ENCODE data around the gene CDH4.

Gene CDH4

GRCh38 chr20:61457725-61458124 is 205.7 kb downstream of the CDH4 start:
- Histone ChIP-seq H3K4me1 (ENCODE audit: insufficient read depth, low read length) (no peaks in the 10 kb centered on the region), H3K27ac (ENCODE audit: low read depth, low read length) (no peak overlapping the region), H3K9me3 (ENCODE audit: low read length) (no peaks in the 10 kb centered on the region), H3K36me3 (ENCODE audit: insufficient read depth, low read length) (no peaks in the 10 kb centered on the region), H3K4me3 (ENCODE audit: low read depth in 1 of 2, low read length in 2 of 2) (no peak overlapping the region), H3K9ac (ENCODE audit: low read length) (no peak overlapping the region), H3K27me3 (ENCODE audit: control insufficient read depth in 1 of 2, insufficient read depth in 2 of 2, low read length in 2 of 2) (no peaks in the 10 kb centered on the region)

GRCh38 chr20:61458146-61458746 is 206.2 kb downstream of the CDH4 start:
- H3K27me3 ChIP-seq (ENCODE audit: control insufficient read depth in 1 of 2, insufficient read depth in 2 of 2, low read length in 2 of 2), result no peaks in the 10 kb centered on the region
- H3K27ac ChIP-seq (ENCODE audit: low read depth, low read length), result no peak overlapping the region
- H3K4me3 ChIP-seq (ENCODE audit: low read depth in 1 of 2, low read length in 2 of 2), result no peak overlapping the region
- no peaks in the 10 kb centered on the region for H3K9me3 ChIP-seq (ENCODE audit: low read length)
- H3K36me3 ChIP-seq (ENCODE audit: insufficient read depth, low read length), result no peaks in the 10 kb centered on the region
- no peaks in the 10 kb centered on the region for H3K4me1 ChIP-seq (ENCODE audit: insufficient read depth, low read length)
- no peak overlapping the region for H3K9ac ChIP-seq (ENCODE audit: low read length)

- no peak overlapping the region for H3K9ac ChIP-seq (ENCODE audit: low read length)
- H3K4me1 ChIP-seq (ENCODE audit: insufficient read depth, low read length), result no peaks in the 10 kb centered on the region
- no peaks in the 10 kb centered on the region for H3K27me3 ChIP-seq (ENCODE audit: control insufficient read depth in 1 of 2, insufficient read depth in 2 of 2, low read length in 2 of 2)
- H3K4me3 ChIP-seq (ENCODE audit: low read depth in 1 of 2, low read length in 2 of 2), result no peak overlapping the region
- H3K9me3 ChIP-seq (ENCODE audit: low read length), result no peaks in the 10 kb centered on the region
- H3K36me3 ChIP-seq (ENCODE audit: insufficient read depth, low read length), result no peaks in the 10 kb centered on the region
- H3K27ac ChIP-seq (ENCODE audit: low read depth, low read length), result no peak overlapping the region
Observed at GRCh38 chr20:61459266-61459665, 207.2 kb downstream of the CDH4 start.

DNA sequence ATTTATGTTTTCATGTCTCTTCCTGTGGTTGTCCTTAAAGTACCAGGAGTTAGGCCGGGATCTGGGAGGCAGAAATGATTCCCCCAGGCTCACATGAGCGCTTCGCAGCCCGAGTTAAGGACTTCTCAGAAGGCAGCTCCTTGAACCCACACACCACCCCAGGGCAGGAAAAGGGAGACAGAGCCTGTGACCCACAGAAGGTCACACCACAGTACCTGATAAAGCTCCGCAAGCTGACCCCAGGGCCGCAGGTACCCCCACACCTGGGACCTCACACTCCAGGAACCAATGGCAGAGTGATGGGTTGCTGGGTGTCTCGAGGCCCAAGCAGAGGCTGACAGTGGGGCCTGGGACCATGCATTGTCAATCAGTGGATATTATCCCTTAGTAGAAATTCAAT is 207.6 kb downstream of the CDH4 start:
- Histone ChIP-seq H3K4me3 (ENCODE audit: low read depth in 1 of 2, low read length in 2 of 2) (no peak overlapping the region), H3K36me3 (ENCODE audit: insufficient read depth, low read length) (no peaks in the 10 kb centered on the region), H3K27me3 (ENCODE audit: control insufficient read depth in 1 of 2, insufficient read depth in 2 of 2, low read length in 2 of 2) (no peaks in the 10 kb centered on the region), H3K9ac (ENCODE audit: low read length) (no peak overlapping the region), H3K27ac (ENCODE audit: low read depth, low read length) (no peak overlapping the region), H3K9me3 (ENCODE audit: low read length) (no peaks in the 10 kb centered on the region), H3K4me1 (ENCODE audit: insufficient read depth, low read length) (no peaks in the 10 kb centered on the region)

DNA sequence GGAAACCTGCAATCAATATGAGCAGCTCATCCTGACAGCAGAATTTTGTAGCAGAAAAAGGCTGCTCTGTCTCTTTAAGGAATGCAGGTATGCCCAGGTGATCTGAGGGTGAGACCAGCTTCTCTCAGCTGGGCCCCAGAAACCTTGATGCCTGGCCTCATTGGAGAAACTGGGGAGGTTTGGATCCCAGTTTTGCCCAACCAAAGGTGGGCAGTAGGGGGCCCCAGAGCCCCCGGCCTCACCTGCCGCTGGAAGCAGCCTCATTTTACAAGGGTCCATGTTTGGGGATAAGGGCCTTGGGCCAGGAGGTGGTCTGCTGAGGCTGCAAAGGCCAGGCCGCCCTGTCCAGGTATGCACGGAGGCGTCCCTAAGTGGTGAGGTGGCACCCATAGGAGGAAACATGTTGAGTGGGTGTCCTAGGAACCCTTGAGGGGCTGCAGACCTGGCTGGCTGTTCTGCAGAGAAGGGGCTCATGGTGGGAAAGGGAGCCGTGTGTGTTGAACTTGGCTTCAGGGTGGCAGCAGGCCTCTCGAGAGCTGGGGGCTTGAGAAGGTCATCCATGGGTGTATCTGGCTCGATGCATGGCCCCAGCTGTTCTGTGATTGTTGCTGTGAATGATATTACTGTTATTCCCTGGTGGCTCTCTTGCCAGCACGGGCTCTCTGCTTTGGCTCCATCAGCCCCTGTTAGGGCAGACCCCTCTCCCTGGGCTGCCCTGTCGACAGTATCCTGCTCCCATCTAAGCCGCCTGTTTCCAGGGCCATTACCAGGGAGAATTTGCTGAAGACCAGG is 208.4 kb downstream of the CDH4 start:
- Histone ChIP-seq H3K27me3 (ENCODE audit: control insufficient read depth in 1 of 2, insufficient read depth in 2 of 2, low read length in 2 of 2) (no peaks in the 10 kb centered on the region), H3K4me3 (ENCODE audit: low read depth in 1 of 2, low read length in 2 of 2) (no peak overlapping the region), H3K9me3 (ENCODE audit: low read length) (no peaks in the 10 kb centered on the region), H3K27ac (ENCODE audit: low read depth, low read length) (no peak overlapping the region), H3K9ac (ENCODE audit: low read length) (no peak overlapping the region), H3K36me3 (ENCODE audit: insufficient read depth, low read length) (no peaks in the 10 kb centered on the region), H3K4me1 (ENCODE audit: insufficient read depth, low read length) (no peaks in the 10 kb centered on the region)

DNA sequence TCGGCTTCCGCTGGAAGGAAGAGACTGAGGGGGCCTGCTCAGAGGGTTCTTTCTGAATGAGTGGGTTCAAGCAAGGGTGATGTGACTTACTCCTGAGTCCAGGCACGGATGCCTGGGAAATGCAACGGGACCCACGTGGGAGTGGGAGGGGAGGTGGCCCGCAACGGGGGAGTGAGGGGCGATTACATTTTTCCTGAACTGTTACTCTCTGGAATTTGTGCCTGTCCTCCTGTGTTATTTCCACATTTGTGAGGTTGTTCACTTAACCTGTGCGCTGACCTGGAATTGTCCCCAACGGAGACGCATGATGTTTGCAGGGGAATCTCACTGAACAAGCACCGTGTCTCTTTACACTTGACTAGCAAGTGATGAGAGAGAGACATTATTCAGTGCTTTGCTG is 209.4 kb downstream of the CDH4 start:
- Histone ChIP-seq H3K4me3 (ENCODE audit: low read depth in 1 of 2, low read length in 2 of 2) (no peak overlapping the region), H3K36me3 (ENCODE audit: insufficient read depth, low read length) (no peaks in the 10 kb centered on the region), H3K9ac (ENCODE audit: low read length) (no peak overlapping the region), H3K4me1 (ENCODE audit: insufficient read depth, low read length) (no peaks in the 10 kb centered on the region), H3K27ac (ENCODE audit: low read depth, low read length) (no peak overlapping the region), H3K9me3 (ENCODE audit: low read length) (no peaks in the 10 kb centered on the region), H3K27me3 (ENCODE audit: control insufficient read depth in 1 of 2, insufficient read depth in 2 of 2, low read length in 2 of 2) (no peaks in the 10 kb centered on the region)

DNA sequence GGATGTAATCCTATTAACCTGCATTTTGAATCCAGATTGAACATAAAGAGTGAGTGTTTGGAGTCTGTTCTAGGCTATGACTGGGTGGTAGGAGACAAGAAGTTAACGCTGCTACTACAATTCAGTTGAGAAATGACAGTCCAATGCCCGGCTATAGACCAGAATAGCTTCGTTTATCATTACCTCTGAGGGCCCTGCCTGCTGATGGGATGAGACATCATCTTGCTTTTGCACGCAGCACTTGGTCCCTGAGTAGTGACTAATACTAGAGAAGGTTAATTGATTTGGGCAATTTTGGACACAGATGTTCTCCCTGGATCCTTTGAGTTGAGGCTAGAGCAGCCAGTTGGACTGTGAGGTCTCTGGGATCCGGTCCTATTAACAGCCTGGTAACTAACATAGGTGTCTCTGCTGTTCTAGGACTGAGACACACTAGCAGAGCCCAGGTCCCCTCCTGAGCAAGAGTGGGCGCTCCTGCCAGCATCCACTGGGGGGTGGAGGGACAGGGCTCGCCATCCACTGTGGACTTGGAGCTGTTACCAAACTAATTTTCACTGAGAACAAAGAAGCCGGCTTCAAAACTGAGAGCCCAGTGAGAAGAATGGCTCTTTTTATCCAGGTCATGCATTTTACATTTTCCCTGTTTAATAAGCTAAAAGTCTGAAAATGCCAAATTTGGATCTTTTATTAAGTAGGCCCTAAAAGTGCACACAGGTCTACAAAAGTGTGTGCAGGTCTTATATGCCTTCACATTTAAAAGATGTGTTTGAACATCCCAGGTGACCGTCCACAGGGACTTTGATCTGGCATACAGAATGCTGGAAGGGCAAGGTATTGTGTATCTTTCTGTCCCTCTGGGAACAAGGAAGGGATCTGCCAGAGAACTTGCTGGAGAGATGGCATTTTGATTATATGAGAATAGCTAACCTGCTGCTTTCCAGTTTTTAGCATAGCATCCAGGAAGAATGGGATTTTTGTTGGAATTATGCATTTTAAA is 212.5 kb downstream of the CDH4 start:
- no peaks in the 10 kb centered on the region for H3K4me1 ChIP-seq (ENCODE audit: insufficient read depth, low read length)
- no peaks in the 10 kb centered on the region for H3K36me3 ChIP-seq (ENCODE audit: insufficient read depth, low read length)
- H3K27ac ChIP-seq (ENCODE audit: low read depth, low read length), result no peak overlapping the region
- no peak overlapping the region for H3K9ac ChIP-seq (ENCODE audit: low read length)
- no peaks in the 10 kb centered on the region for H3K9me3 ChIP-seq (ENCODE audit: low read length)
- H3K4me3 ChIP-seq (ENCODE audit: low read depth in 1 of 2, low read length in 2 of 2), result no peak overlapping the region
- no peaks in the 10 kb centered on the region for H3K27me3 ChIP-seq (ENCODE audit: control insufficient read depth in 1 of 2, insufficient read depth in 2 of 2, low read length in 2 of 2)

- no peaks in the 10 kb centered on the region for H3K36me3 ChIP-seq (ENCODE audit: insufficient read depth, low read length)
- no peak overlapping the region for H3K9ac ChIP-seq (ENCODE audit: low read length)
- no peak overlapping the region for H3K27ac ChIP-seq (ENCODE audit: low read depth, low read length)
- no peak overlapping the region for H3K4me3 ChIP-seq (ENCODE audit: low read depth in 1 of 2, low read length in 2 of 2)
- no peaks in the 10 kb centered on the region for H3K4me1 ChIP-seq (ENCODE audit: insufficient read depth, low read length)
- H3K9me3 ChIP-seq (ENCODE audit: low read length), result no peaks in the 10 kb centered on the region
- H3K27me3 ChIP-seq (ENCODE audit: control insufficient read depth in 1 of 2, insufficient read depth in 2 of 2, low read length in 2 of 2), result peaks cover 0 to 7% of the 10 kb centered on the region in 2 donors
Observed at GRCh38 chr20:61475729-61476128, 223.7 kb downstream of the CDH4 start.

GRCh38 chr20:61476956-61477355 is 224.9 kb downstream of the CDH4 start:
- Histone ChIP-seq H3K27me3 (ENCODE audit: control insufficient read depth in 1 of 2, insufficient read depth in 2 of 2, low read length in 2 of 2) (peaks cover 0 to 7% of the 10 kb centered on the region in 2 donors), H3K9ac (ENCODE audit: low read length) (no peak overlapping the region), H3K4me3 (ENCODE audit: low read depth in 1 of 2, low read length in 2 of 2) (no peak overlapping the region), H3K9me3 (ENCODE audit: low read length) (no peaks in the 10 kb centered on the region), H3K4me1 (ENCODE audit: insufficient read depth, low read length) (no peaks in the 10 kb centered on the region), H3K36me3 (ENCODE audit: insufficient read depth, low read length) (no peaks in the 10 kb centered on the region), H3K27ac (ENCODE audit: low read depth, low read length) (no peak overlapping the region)

GRCh38 chr20:61477451-61477861 is 225.4 kb downstream of the CDH4 start:
- H3K9ac ChIP-seq (ENCODE audit: low read length), result no peak overlapping the region
- H3K4me1 ChIP-seq (ENCODE audit: insufficient read depth, low read length), result no peaks in the 10 kb centered on the region
- H3K4me3 ChIP-seq (ENCODE audit: low read depth in 1 of 2, low read length in 2 of 2), result no peak overlapping the region
- H3K36me3 ChIP-seq (ENCODE audit: insufficient read depth, low read length), result no peaks in the 10 kb centered on the region
- peaks cover 0 to 7% of the 10 kb centered on the region in 2 donors for H3K27me3 ChIP-seq (ENCODE audit: control insufficient read depth in 1 of 2, insufficient read depth in 2 of 2, low read length in 2 of 2)
- no peaks in the 10 kb centered on the region for H3K9me3 ChIP-seq (ENCODE audit: low read length)
- no peak overlapping the region for H3K27ac ChIP-seq (ENCODE audit: low read depth, low read length)

- Histone ChIP-seq H3K9ac (ENCODE audit: low read length) (no peak overlapping the region), H3K27me3 (ENCODE audit: control insufficient read depth in 1 of 2, insufficient read depth in 2 of 2, low read length in 2 of 2) (peaks cover 0 to 7% of the 10 kb centered on the region in 2 donors), H3K4me3 (ENCODE audit: low read depth in 1 of 2, low read length in 2 of 2) (no peak overlapping the region), H3K4me1 (ENCODE audit: insufficient read depth, low read length) (no peaks in the 10 kb centered on the region), H3K27ac (ENCODE audit: low read depth, low read length) (no peak overlapping the region), H3K9me3 (ENCODE audit: low read length) (no peaks in the 10 kb centered on the region), H3K36me3 (ENCODE audit: insufficient read depth, low read length) (no peaks in the 10 kb centered on the region)
Observed at GRCh38 chr20:61478094-61478493, 226.0 kb downstream of the CDH4 start.
